PFSK-1 (cell line): ENCODE measurements around the gene RNF126.

Experiments
- FOXP2 ChIP-seq: optimal IDR thresholded peaks from 2 replicates; pipeline ENCODE3; 2011; ENCODE audit warnings: borderline replicate concordance, control low read depth, inconsistent platforms; ENCODE audit not compliant: insufficient read depth; ENCODE audit errors: extremely low read length, extremely low read depth
- POLR2AphosphoS5 ChIP-seq: IDR thresholded peaks from 2 replicates; pipeline ENCODE4 v1.6.1; 2012; ENCODE audit warnings: low read depth, mild to moderate bottlenecking, control low read depth, low read length, moderate library complexity
- SIN3A ChIP-seq: IDR thresholded peaks from 2 replicates; pipeline ENCODE4 v1.6.1; 2012; ENCODE audit warnings: mild to moderate bottlenecking, low read length, moderate library complexity, borderline replicate concordance; ENCODE audit not compliant: insufficient read depth
- TAF1 ChIP-seq: IDR thresholded peaks from 2 replicates; pipeline ENCODE4 v1.6.1; 2012; ENCODE audit warnings: low read length, control low read depth, borderline replicate concordance; ENCODE audit not compliant: insufficient read depth
- TF ChIP-seq, protein P1 (sequence below), 2 experiments: IDR thresholded peaks; 2 replicates each; pipeline versions ENCODE4 v1.6.1 to v1.8.0; 2011 to 2012; ENCODE audit warnings: low read depth in 2 of 2, low read length in 2 of 2, control low read depth in 1 of 2, inconsistent platforms in 1 of 2, mild to moderate bottlenecking in 1 of 2, moderate library complexity in 1 of 2; ENCODE audit not compliant: insufficient read depth in 1 of 2

DNA sequence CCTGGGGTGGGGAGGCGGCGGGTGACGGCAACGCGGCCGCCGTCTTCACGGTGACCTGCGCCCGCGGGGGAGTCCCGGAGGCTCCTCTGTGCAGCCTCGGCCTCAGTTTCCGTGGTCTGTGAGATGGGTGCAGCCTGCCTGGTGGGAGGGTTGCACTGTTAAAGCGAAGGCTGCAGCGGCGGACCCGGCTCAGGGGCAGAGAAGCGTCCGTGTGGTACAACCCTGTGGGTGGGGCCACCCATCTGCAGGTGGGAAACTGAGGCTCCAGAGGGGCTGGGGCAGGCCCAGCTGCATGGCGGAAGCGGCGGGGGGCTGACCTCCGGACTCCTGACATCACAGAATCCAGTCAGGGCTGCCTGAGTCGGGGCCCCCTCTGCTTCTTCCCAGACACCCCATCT lies 22.9 kb downstream of the RNF126 start:
- TF ChIP-seq POLR2AphosphoS5 (no peak), SIN3A (no peak), TAF1 (no peak), FOXP2 (no peak)
- TF ChIP-seq, protein P1, sequence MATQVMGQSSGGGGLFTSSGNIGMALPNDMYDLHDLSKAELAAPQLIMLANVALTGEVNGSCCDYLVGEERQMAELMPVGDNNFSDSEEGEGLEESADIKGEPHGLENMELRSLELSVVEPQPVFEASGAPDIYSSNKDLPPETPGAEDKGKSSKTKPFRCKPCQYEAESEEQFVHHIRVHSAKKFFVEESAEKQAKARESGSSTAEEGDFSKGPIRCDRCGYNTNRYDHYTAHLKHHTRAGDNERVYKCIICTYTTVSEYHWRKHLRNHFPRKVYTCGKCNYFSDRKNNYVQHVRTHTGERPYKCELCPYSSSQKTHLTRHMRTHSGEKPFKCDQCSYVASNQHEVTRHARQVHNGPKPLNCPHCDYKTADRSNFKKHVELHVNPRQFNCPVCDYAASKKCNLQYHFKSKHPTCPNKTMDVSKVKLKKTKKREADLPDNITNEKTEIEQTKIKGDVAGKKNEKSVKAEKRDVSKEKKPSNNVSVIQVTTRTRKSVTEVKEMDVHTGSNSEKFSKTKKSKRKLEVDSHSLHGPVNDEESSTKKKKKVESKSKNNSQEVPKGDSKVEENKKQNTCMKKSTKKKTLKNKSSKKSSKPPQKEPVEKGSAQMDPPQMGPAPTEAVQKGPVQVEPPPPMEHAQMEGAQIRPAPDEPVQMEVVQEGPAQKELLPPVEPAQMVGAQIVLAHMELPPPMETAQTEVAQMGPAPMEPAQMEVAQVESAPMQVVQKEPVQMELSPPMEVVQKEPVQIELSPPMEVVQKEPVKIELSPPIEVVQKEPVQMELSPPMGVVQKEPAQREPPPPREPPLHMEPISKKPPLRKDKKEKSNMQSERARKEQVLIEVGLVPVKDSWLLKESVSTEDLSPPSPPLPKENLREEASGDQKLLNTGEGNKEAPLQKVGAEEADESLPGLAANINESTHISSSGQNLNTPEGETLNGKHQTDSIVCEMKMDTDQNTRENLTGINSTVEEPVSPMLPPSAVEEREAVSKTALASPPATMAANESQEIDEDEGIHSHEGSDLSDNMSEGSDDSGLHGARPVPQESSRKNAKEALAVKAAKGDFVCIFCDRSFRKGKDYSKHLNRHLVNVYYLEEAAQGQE (IDR thresholded peaks at IDR 0.05; ENCODE audit: insufficient read depth in 1 of 2, low read depth in 2 of 2, low read length in 2 of 2) = no peak
